ENCODE results near the gene LTBP4.

DNA sequence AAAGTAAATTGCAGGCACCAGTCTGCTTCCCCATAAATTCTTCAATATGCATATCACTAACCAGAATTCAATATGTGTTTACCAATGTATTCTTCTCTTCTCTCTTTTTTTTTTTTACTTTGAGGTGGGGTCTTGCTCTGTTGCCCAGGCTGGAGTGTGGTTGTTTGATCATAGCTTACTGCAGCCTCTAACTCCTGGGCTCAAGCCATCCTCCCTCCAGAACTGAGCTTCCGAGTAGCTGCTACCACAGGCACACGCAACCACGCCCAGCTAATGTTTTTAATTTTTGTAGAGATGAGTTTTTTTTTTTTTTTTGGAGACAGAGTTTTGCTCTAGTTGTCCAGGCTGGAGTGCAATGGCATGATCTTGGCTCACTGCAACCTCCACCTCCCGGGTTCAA, 16.8 kb downstream of the LTBP4 start:
- TF ChIP-seq, protein P1, sequence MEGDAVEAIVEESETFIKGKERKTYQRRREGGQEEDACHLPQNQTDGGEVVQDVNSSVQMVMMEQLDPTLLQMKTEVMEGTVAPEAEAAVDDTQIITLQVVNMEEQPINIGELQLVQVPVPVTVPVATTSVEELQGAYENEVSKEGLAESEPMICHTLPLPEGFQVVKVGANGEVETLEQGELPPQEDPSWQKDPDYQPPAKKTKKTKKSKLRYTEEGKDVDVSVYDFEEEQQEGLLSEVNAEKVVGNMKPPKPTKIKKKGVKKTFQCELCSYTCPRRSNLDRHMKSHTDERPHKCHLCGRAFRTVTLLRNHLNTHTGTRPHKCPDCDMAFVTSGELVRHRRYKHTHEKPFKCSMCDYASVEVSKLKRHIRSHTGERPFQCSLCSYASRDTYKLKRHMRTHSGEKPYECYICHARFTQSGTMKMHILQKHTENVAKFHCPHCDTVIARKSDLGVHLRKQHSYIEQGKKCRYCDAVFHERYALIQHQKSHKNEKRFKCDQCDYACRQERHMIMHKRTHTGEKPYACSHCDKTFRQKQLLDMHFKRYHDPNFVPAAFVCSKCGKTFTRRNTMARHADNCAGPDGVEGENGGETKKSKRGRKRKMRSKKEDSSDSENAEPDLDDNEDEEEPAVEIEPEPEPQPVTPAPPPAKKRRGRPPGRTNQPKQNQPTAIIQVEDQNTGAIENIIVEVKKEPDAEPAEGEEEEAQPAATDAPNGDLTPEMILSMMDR (optimal IDR thresholded peaks at IDR 0.05 in 1 of 3, IDR thresholded peaks at IDR 0.05 in 1 of 3, conservative IDR thresholded peaks at IDR 0.05 in 1 of 3; ENCODE audit: extremely low read depth in 1 of 3, insufficient read depth in 2 of 3, low read length in 3 of 3): no peak
- no peak for TF ChIP-seq EZH2 (IDR thresholded peaks at IDR 0.05; ENCODE audit: low read length)
